SK-N-MC (cell line): Measurements from ENCODE around the gene MTCL1.

Source experiments
- EZH2 ChIP-seq: fragments of 200-600 bp; sonication (generic); IDR thresholded peaks from one replicate; pipeline ENCODE4 v1.6.1; 2017; ENCODE audit warnings: antibody characterized with exemption
- FOXP2 ChIP-seq: optimal IDR thresholded peaks from 2 replicates; pipeline ENCODE3; 2011; ENCODE audit warnings: mild to moderate bottlenecking, moderate library complexity; ENCODE audit not compliant: insufficient read depth; ENCODE audit errors: extremely low read length, control extremely low read depth
- POLR2AphosphoS5 ChIP-seq: IDR thresholded peaks from 2 replicates; pipeline ENCODE4 v1.6.1; 2012; ENCODE audit warnings: mild to moderate bottlenecking, low read depth, low read length, borderline replicate concordance

DNA sequence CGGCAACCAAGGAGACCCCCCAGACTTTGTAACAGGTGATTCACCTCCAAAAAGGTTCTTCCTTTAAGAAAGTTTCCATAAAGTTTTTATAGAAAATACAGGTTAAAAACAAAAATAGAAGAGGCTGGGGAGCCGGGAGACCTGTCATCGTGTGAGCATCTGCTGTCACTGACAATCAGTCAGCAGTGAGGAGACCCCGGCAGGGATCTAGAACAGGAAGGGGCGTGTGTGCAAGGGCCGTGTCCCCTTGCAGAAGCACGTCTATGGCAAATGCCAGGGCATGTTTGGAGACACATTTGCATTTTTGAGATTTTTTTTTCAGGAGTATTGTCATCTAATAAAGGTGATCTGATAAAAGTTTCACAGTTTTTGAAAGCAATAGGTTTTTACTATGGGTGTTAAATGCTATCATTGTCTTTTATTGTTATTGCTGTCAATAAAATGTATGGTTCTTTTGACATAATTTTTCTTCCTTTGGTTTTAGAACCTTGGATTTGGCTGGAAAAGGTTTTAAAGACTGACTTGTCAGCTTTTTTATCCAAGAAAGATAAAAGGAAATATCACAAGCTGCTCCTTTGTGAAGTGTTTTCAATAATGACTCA, 52.1 kb downstream of the MTCL1 start:
- no peak for TF ChIP-seq EZH2
- no peak for TF ChIP-seq POLR2AphosphoS5
- no peak for TF ChIP-seq FOXP2
